Measurements from ENCODE around the gene PROSER3. TPM values are rescaled to one million over a fixed set of nuclear protein-coding genes. Genes with fewer than 3 reads are reported as not detected.

The PROSER3 gene
- total and polyA plus RNA-seq, 9 of the 15 experiments (the other 6 are each of a cell fraction or from before 2014, with no cell fraction given), result 1.0 to 39.5 (median 5.1) TPM

- TF ChIP-seq MITF (IDR thresholded peaks at IDR 0.05) (no peak), FUS (optimal IDR thresholded peaks at IDR 0.05; ENCODE audit: low read depth, low read length) (no peak), HOMEZ (CRISPR knock-in tag; IDR thresholded peaks at IDR 0.05) (no peak), MXI1 (IDR thresholded peaks at IDR 0.05; ENCODE audit: low read depth, low read length) (0 out of 2 replicates have a peak, but pooled peaks have one; percentile 51), ELK1 (CRISPR knock-in tag; IDR thresholded peaks at IDR 0.05) (no peak), E2F8 (IDR thresholded peaks at IDR 0.05; ENCODE audit: low read depth, partially characterized antibody) (no peak), WHSC1 (IDR thresholded peaks at IDR 0.05; ENCODE audit: low read length) (no peak), XRCC5 (IDR thresholded peaks at IDR 0.05; ENCODE audit: low read depth, low read length) (no peak), NCOA1 (IDR thresholded peaks at IDR 0.05; ENCODE audit: low read depth) (no peak), MYC (IDR thresholded peaks at IDR 0.05; ENCODE audit: low read depth, low read length) (no peak), MYC (CRISPR knock-in tag; IDR thresholded peaks at IDR 0.05; ENCODE audit: borderline replicate concordance, low read depth) (no peak), HDAC8 (tag; IDR thresholded peaks at IDR 0.05) (no peak), HIVEP1 (CRISPR knock-in tag; IDR thresholded peaks at IDR 0.05) (no peak), HDAC2 (IDR thresholded peaks at IDR 0.05) (peak; percentile 19; the same call in 1 of the 2 replicates), GTF3C2 (IDR thresholded peaks at IDR 0.05; ENCODE audit: borderline replicate concordance, extremely low read depth, insufficient read length) (no peak), RCOR1 (IDR thresholded peaks at IDR 0.05; ENCODE audit: borderline replicate concordance in 1 of 2, low read depth in 2 of 2, low read length in 2 of 2) (no peak), ZNF174 (CRISPR knock-in tag; IDR thresholded peaks at IDR 0.05) (no peak), ZC3H8 (IDR thresholded peaks at IDR 0.05) (no peak)
These were observed 12.5 kb upstream of the PROSER3 start, which contains the start of the genes PSENEN and U2AF1L4 (continued) for GRCh38 chr19:35745328-35746086.

Data from K562 (cell line).